HG02642 (cell line): Measurements from ENCODE around the gene PIK3R1.

Experiments used
- ATAC-seq: cut with Tn5 transposase; IDR thresholded peaks from one replicate; pipeline ENCODE4 v1.9.1; 2021; ENCODE audit warnings: mild to moderate bottlenecking; ENCODE audit not compliant: unreplicated experiment, poor library complexity

The PIK3R1 gene

GRCh38 chr5:68267066-68267465 is 51.5 kb downstream of the PIK3R1 start:
- ATAC-seq, result no peak

GRCh38 chr5:68268101-68268851 is 52.7 kb downstream of the PIK3R1 start:
- ATAC-seq, result peak; percentile 40

GRCh38 chr5:68268852-68269130 is 53.2 kb downstream of the PIK3R1 start:
- ATAC-seq, result no peak

GRCh38 chr5:68269820-68270219 is 54.3 kb downstream of the PIK3R1 start:
- ATAC-seq, result no peak

GRCh38 chr5:68270399-68270975 is 54.9 kb downstream of the PIK3R1 start:
- no peak for ATAC-seq

- ATAC-seq, result no peak
Measured at GRCh38 chr5:68271124-68271523, 55.6 kb downstream of the PIK3R1 start.

GRCh38 chr5:68272289-68272688 is 56.7 kb downstream of the PIK3R1 start:
- ATAC-seq, result no peak

GRCh38 chr5:68273717-68274409 is 58.3 kb downstream of the PIK3R1 start:
- ATAC-seq, result peak; percentile 78

GRCh38 chr5:68274847-68275651 is 59.5 kb downstream of the PIK3R1 start:
- peak; percentile 43 for ATAC-seq

- no peak for ATAC-seq
Measured at GRCh38 chr5:68276740-68277139, 61.2 kb downstream of the PIK3R1 start.

GRCh38 chr5:68277431-68277830 is 61.9 kb downstream of the PIK3R1 start:
- no peak for ATAC-seq

GRCh38 chr5:68279984-68280383 is 64.4 kb downstream of the PIK3R1 start:
- no peak for ATAC-seq

GRCh38 chr5:68282001-68282400 is 66.4 kb downstream of the PIK3R1 start:
- ATAC-seq, result no peak

GRCh38 chr5:68283766-68284165 is 68.2 kb downstream of the PIK3R1 start:
- ATAC-seq, result no peak

- peak; percentile 28 for ATAC-seq
Measured at GRCh38 chr5:68285075-68285840, 69.7 kb downstream of the PIK3R1 start.

GRCh38 chr5:68285851-68286611 is 70.5 kb downstream of the PIK3R1 start:
- no peak for ATAC-seq

GRCh38 chr5:68286612-68286912 is 71.0 kb downstream of the PIK3R1 start:
- no peak for ATAC-seq

- no peak for ATAC-seq
Measured at GRCh38 chr5:68287631-68287975, 72.0 kb downstream of the PIK3R1 start.

- peak; percentile 77 for ATAC-seq
Measured at GRCh38 chr5:68287976-68288706, 72.6 kb downstream of the PIK3R1 start.
